Stimulated activated memory B cell treated with anti-CD40 and anti-IgM and Interleukin-4, amounts not matched to agents 10 μg/mL and 1 μg/mL and 100 μg/mL, for 72 hours (primary cell): Measurements from ENCODE around the gene STK24.

Experiments used
- ATAC-seq: fragments of 150-1000 bp; cut with Tn5 transposase; 2 replicates; pipeline ENCODE4 v1.10.0; 2021
- H3K27ac Mint-ChIP-seq: one replicate; pipeline ENCODE4 v1.8.0; 2022; ENCODE audit warnings: mild to moderate bottlenecking, mixed read lengths
- H3K27me3 Mint-ChIP-seq: one replicate; pipeline ENCODE4 v1.8.0; 2022; ENCODE audit warnings: mixed read lengths
- H3K36me3 Mint-ChIP-seq: one replicate; pipeline ENCODE4 v1.8.0; 2022; ENCODE audit warnings: mixed read lengths
- H3K4me1 Mint-ChIP-seq: one replicate; pipeline ENCODE4 v1.8.0; 2022; ENCODE audit warnings: mixed read lengths
- H3K4me3 Mint-ChIP-seq: one replicate; pipeline ENCODE4 v1.8.0; 2022; ENCODE audit warnings: mild to moderate bottlenecking, moderate library complexity, mixed read lengths
- H3K9me3 Mint-ChIP-seq: one replicate; pipeline ENCODE4 v1.8.0; 2022; ENCODE audit warnings: mixed read lengths

Gene STK24

GRCh38 chr13:98490195-98490836 lies 86.6 kb downstream of the STK24 start:
- peaks cover 14% of the 10 kb centered on the region for H3K36me3 Mint-ChIP-seq
- ATAC-seq: no peak
- H3K4me3 Mint-ChIP-seq: no peak overlapping the region
- no peaks in the 10 kb centered on the region for H3K27me3 Mint-ChIP-seq
- peak overlapping the region; percentile 40 for H3K27ac Mint-ChIP-seq
- no peaks in the 10 kb centered on the region for H3K9me3 Mint-ChIP-seq
- H3K4me1 Mint-ChIP-seq: peaks cover 84% of the 10 kb centered on the region

- ATAC-seq: no peak
- Mint-ChIP-seq H3K36me3 (peaks cover 14% of the 10 kb centered on the region), H3K27me3 (no peaks in the 10 kb centered on the region), H3K9me3 (no peaks in the 10 kb centered on the region), H3K4me1 (peaks cover 85% of the 10 kb centered on the region), H3K4me3 (no peak overlapping the region), H3K27ac (peak overlapping the region; percentile 40)
Observed at GRCh38 chr13:98489446-98490194, 87.3 kb downstream of the STK24 start.

GRCh38 chr13:98488736-98489135 lies 88.2 kb downstream of the STK24 start:
- H3K4me3 Mint-ChIP-seq: no peak overlapping the region
- peak; percentile 76 for ATAC-seq
- H3K9me3 Mint-ChIP-seq: no peaks in the 10 kb centered on the region
- H3K27ac Mint-ChIP-seq: peak overlapping the region; percentile 40
- H3K4me1 Mint-ChIP-seq: peaks cover 90% of the 10 kb centered on the region
- no peaks in the 10 kb centered on the region for H3K27me3 Mint-ChIP-seq
- H3K36me3 Mint-ChIP-seq: peaks cover 14% of the 10 kb centered on the region

DNA sequence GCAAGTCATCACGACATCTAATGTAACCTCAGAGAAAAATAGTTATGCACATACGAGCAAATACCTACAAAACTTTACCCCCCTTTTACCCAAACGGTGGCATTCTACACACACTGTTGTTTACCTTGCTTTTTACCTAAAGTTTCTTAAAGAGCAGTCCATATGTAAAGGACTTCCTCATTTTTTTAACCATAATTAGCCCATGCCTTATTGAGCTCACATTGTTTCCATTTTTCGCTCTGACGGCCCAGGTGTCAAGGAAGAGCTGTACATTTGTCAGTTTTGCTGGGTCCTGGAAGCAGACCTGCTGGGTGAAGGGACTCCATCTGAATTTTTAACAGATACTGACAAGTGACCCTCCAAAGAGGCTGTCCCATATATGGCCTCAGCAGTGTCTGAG lies 89.4 kb downstream of the STK24 start:
- H3K9me3 Mint-ChIP-seq: no peaks in the 10 kb centered on the region
- peaks cover 95% of the 10 kb centered on the region for H3K4me1 Mint-ChIP-seq
- peak overlapping the region; percentile 40 for H3K27ac Mint-ChIP-seq
- ATAC-seq: peak; percentile 59
- H3K27me3 Mint-ChIP-seq: no peaks in the 10 kb centered on the region
- H3K4me3 Mint-ChIP-seq: peak overlapping the region; percentile 5
- peaks cover 14% of the 10 kb centered on the region for H3K36me3 Mint-ChIP-seq

- Mint-ChIP-seq H3K9me3 (no peaks in the 10 kb centered on the region), H3K4me1 (peaks cover 95% of the 10 kb centered on the region), H3K27ac (peak overlapping the region; percentile 40), H3K27me3 (no peaks in the 10 kb centered on the region), H3K36me3 (peaks cover 9% of the 10 kb centered on the region), H3K4me3 (no peak overlapping the region)
- no peak for ATAC-seq
Observed at GRCh38 chr13:98487016-98487415, 89.9 kb downstream of the STK24 start.

GRCh38 chr13:98486412-98486811 lies 90.5 kb downstream of the STK24 start:
- Mint-ChIP-seq H3K9me3 (no peaks in the 10 kb centered on the region), H3K27me3 (no peaks in the 10 kb centered on the region), H3K27ac (peak overlapping the region; percentile 40), H3K36me3 (peaks cover 7% of the 10 kb centered on the region), H3K4me3 (no peak overlapping the region), H3K4me1 (peaks cover 95% of the 10 kb centered on the region)
- ATAC-seq: no peak

DNA sequence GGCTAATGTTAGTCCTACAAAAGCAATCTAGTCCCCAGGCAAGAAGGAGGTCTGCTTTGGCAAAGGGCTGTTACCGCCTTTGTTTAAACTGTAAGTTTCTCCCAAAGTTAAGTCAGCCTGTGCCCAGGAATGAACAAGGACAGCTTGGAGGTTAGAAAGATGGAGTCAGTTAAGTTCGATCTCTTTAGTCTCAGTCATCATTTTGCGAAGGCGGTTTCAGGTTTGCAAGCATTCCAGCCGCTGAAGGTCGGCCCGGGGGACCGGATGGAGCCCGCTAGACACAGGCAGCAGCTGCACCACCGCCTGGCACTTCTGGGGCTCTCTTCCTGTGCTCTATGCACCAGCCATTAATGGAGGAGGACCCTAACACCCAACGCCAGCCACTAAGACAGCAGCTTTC lies 91.3 kb downstream of the STK24 start:
- no peak for ATAC-seq
- no peak overlapping the region for H3K4me3 Mint-ChIP-seq
- H3K9me3 Mint-ChIP-seq: no peaks in the 10 kb centered on the region

GRCh38 chr13:98484289-98485219 lies 92.4 kb downstream of the STK24 start:
- Mint-ChIP-seq H3K36me3 (peaks cover 10% of the 10 kb centered on the region), H3K4me3 (no peak overlapping the region), H3K27me3 (no peaks in the 10 kb centered on the region), H3K9me3 (no peaks in the 10 kb centered on the region), H3K4me1 (peaks cover 91% of the 10 kb centered on the region), H3K27ac (peak overlapping the region; percentile 60)
- peak; percentile 22 for ATAC-seq

More for the DNA sequence above, 91.3 kb downstream of the STK24 start:
- Mint-ChIP-seq H3K27ac (peak overlapping the region; percentile 60), H3K36me3 (peaks cover 12% of the 10 kb centered on the region), H3K27me3 (no peaks in the 10 kb centered on the region), H3K4me1 (peaks cover 96% of the 10 kb centered on the region)

- H3K9me3 Mint-ChIP-seq: no peaks in the 10 kb centered on the region
- peak overlapping the region; percentile 60 for H3K27ac Mint-ChIP-seq
- H3K36me3 Mint-ChIP-seq: peaks cover 8% of the 10 kb centered on the region
- no peaks in the 10 kb centered on the region for H3K27me3 Mint-ChIP-seq
- H3K4me1 Mint-ChIP-seq: peaks cover 91% of the 10 kb centered on the region
- no peak for ATAC-seq
- no peak overlapping the region for H3K4me3 Mint-ChIP-seq
Observed at GRCh38 chr13:98483601-98484288, 93.2 kb downstream of the STK24 start.

DNA sequence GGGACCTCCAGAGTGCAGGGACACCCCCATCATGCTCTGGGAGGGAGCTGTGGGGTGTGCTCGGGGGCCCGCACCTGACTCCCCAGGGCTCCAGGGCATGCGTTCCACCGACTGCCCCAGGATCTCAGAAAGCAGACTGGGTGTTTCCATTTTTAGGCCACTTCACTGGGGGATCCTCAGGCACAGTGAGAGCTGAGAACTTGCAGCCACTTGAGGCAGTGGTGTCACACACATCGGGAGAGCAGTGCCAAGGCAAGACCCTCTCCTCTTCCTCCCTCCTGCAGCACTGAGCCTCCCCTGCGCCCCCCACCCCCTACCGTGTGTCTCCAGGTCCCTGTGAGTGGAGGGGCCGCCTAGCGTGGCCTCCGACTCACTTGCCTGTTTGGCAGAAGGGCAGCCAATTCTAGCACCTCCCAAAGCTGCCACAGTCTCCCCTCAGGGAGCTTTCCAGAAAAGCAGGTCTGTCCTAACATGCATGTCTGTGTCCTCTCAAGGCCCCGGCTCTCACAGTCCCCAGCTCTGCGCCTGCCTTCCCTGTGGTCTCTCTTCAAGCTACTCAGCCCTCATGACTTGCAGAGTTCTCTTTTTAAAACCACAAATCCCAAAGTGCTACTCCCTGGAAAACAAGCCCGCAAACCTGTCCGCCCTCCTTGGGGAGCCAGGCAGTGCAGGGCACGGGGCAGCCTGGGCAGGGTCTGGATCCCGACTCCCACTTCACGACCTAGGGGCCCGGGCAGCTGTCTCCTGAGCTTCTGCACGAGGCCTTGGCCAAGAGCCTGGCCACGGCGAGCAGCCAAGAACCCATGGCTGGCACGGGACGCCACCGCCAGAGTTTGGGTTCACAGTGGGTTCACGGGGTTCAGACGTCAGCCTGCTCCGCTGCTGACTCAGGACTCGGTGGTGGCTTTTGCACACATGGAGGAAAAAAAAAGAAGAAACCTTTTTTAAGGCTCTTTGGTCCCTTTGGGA lies 94.1 kb downstream of the STK24 start:
- H3K4me1 Mint-ChIP-seq: peaks cover 91% of the 10 kb centered on the region
- H3K27me3 Mint-ChIP-seq: no peaks in the 10 kb centered on the region
- H3K27ac Mint-ChIP-seq: peak overlapping the region; percentile 49
- peaks cover 16% of the 10 kb centered on the region for H3K36me3 Mint-ChIP-seq
- H3K9me3 Mint-ChIP-seq: no peaks in the 10 kb centered on the region
- ATAC-seq: peak; percentile 72
- no peak overlapping the region for H3K4me3 Mint-ChIP-seq

GRCh38 chr13:98480915-98481877 lies 95.7 kb downstream of the STK24 start:
- Mint-ChIP-seq H3K36me3 (peaks cover 25% of the 10 kb centered on the region), H3K27ac (peak overlapping the region; percentile 12), H3K4me1 (peaks cover 91% of the 10 kb centered on the region), H3K4me3 (no peak overlapping the region), H3K9me3 (no peaks in the 10 kb centered on the region), H3K27me3 (no peaks in the 10 kb centered on the region)
- ATAC-seq: peak; percentile 4

- Mint-ChIP-seq H3K4me3 (no peak overlapping the region), H3K36me3 (peaks cover 30% of the 10 kb centered on the region), H3K9me3 (no peaks in the 10 kb centered on the region), H3K27me3 (no peaks in the 10 kb centered on the region), H3K27ac (peak overlapping the region; percentile 84), H3K4me1 (peaks cover 81% of the 10 kb centered on the region)
- ATAC-seq: no peak
Observed at GRCh38 chr13:98479496-98480003, 97.4 kb downstream of the STK24 start.
